Measurements from ENCODE around the gene KCNIP4.
A peak's percentile ranks its signal among the peaks of the same experiment; 100 is the strongest.

The KCNIP4 gene

DNA sequence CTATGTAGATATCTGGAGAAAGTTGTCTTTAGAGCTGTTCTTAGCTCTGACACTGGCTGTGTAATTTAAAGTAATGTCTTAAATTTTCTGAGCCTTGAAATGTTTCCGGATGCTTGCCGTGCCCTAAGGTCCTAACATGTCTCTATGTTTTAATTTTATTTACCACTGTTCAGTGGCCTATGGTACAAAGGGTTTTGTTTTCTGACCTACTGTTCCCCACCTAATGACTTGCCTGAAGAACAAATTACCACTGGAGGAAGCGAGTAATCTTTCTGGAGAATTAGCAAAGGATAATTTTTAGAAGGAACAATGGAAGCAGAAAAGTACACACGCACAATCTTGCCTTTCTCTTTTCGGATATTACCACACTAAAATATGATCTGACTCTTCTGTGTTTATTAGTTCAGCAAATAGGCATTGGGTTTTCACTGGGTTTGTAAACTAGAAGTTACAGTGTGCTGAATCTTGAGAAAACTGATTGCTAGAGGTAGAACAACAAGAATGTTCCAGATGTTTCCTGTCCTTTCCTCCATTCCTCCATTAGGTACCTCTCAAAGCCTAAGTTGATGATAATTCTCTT lies 812.4 kb downstream of the KCNIP4 start:
- no peak overlapping the region for H3K4me3 ChIP-seq (ENCODE audit: low read length)
- TF ChIP-seq, protein P1, sequence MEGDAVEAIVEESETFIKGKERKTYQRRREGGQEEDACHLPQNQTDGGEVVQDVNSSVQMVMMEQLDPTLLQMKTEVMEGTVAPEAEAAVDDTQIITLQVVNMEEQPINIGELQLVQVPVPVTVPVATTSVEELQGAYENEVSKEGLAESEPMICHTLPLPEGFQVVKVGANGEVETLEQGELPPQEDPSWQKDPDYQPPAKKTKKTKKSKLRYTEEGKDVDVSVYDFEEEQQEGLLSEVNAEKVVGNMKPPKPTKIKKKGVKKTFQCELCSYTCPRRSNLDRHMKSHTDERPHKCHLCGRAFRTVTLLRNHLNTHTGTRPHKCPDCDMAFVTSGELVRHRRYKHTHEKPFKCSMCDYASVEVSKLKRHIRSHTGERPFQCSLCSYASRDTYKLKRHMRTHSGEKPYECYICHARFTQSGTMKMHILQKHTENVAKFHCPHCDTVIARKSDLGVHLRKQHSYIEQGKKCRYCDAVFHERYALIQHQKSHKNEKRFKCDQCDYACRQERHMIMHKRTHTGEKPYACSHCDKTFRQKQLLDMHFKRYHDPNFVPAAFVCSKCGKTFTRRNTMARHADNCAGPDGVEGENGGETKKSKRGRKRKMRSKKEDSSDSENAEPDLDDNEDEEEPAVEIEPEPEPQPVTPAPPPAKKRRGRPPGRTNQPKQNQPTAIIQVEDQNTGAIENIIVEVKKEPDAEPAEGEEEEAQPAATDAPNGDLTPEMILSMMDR (IDR thresholded peaks at IDR 0.05; ENCODE audit: insufficient read depth, low read depth, low read length, missing control alignments) = no peak
- DNase-seq (ENCODE audit: low read depth) = no peak

DNA sequence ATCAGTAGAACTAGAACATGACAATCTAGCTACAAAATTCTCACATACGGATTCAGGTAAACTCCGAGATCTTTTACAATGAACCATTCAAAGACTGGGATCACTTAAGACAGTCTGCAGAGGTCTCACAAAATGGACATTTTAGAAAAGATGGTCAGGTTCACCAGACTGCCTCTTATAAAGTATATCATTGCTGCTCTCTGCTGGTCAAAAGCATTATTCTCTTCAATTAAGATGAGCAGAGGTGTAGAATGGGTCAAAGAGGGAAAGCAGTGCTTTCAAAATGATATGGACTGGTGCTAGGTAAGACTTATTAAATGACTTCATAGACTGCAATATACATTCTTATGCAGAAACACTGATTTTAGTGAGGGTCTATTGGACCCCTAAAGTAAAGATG lies 813.6 kb downstream of the KCNIP4 start:
- TF ChIP-seq, protein P1 (IDR thresholded peaks at IDR 0.05; ENCODE audit: insufficient read depth, low read depth, low read length, missing control alignments) = peak; percentile 31
- DNase-seq (ENCODE audit: low read depth) = peak; percentile 60

DNA sequence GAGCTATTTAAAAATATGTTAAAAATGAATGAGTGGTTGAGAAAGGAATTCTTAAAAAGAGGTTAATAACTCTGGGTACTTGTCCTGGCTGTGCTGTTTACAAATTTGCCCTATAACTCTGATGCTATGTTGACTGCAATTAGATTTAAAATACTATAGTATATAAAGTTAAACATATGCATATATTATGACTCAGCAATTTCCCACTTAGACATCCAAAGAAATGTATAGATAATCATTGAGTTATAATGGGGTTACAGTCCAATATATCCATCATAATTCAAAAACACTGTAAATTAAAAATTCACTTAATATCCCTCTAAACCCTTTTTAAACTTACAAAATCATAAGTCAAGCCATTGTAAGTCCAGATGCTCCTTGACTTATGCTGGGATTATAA lies 818.0 kb downstream of the KCNIP4 start:
- TF ChIP-seq, protein P1 (IDR thresholded peaks at IDR 0.05; ENCODE audit: insufficient read depth, low read depth, low read length, missing control alignments) = no peak
- no peak for DNase-seq (ENCODE audit: low read depth)

More for the DNA sequence above, 813.6 kb downstream of the KCNIP4 start:
- H3K4me3 ChIP-seq (ENCODE audit: low read length) = no peak overlapping the region

DNA sequence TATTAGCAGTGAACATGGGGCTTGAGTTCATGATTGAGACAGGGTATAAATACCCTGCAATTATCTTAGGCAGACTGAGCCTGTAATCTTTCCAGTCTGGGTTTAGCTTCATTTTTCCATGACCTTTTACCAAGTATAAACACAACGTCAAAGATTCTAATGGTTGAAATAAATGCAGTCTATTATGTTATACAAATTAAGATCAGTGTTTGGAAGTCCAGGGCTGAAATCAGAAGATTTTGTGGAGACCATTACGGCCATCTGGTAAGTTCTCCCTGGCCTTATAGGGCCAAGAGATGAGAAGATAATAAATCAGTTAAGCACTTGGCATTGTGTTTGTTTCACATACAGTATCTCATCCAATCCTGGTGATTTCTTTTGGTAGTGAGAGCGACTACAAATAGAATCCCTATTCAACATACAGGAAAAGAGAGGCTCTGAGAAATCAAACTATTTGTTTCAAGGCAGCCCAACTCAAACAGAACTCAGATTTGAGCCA lies 822.5 kb downstream of the KCNIP4 start:
- TF ChIP-seq, protein P1 (IDR thresholded peaks at IDR 0.05; ENCODE audit: insufficient read depth, low read depth, low read length, missing control alignments) = no peak
- DNase-seq (ENCODE audit: low read depth) = no peak

More for the DNA sequence above, 818.0 kb downstream of the KCNIP4 start:
- H3K4me3 ChIP-seq (ENCODE audit: low read length) = no peak overlapping the region

DNA sequence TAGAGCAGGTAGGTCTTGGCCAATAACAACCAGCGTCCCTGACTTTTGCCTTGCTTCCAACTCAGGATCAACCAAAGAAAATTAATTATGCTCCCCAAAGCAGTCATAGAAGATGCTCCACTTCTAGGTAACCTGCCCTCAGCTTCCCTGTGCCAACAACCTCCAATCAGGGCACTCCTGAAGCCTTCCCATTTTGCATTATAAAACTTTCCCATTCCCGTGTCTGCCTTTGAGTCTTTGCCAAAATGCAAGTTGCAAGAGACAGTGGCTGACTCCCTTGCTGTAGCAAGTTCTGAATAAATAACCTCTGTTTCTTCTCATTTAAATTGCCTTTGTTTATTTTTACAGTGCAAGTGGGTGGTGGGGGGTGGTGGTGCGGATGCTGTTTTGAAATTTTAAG lies 830.3 kb downstream of the KCNIP4 start:
- TF ChIP-seq, protein P1 (IDR thresholded peaks at IDR 0.05; ENCODE audit: insufficient read depth, low read depth, low read length, missing control alignments) = no peak
- no peak overlapping the region for H3K4me3 ChIP-seq (ENCODE audit: low read length)
- no peak for DNase-seq (ENCODE audit: low read depth)

More for the DNA sequence above, 822.5 kb downstream of the KCNIP4 start:
- H3K4me3 ChIP-seq (ENCODE audit: low read length) = no peak overlapping the region

DNA sequence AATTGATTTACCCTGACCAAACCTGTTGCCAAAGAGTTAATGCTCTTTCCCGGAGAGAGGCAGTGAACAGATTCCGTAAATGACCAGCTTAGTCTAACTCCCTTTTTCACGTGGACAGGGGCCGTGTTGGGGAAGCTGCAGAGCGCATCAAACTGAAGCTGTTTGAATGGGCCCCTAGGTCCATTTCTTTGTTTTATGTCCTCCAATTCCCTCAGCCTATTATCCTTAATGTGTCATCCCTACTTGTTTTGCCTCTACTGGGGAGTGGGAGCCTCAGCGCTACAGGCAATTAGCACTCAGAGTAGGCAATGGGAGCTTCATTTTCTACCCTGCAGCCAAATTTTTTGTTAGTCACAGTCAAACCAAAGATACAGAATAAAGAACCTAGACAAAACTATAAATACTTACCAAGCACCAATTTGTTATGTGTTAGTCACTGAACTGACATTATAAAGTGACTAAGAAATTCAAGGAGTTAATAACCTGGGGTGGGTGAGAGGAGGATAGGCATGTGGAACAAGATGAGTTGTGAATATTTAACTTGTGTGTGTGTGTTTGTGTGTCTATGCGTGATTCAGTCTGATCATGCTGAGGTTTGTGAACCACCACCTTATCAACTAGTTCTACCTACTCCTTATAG lies 830.9 kb downstream of the KCNIP4 start:
- DNase-seq (ENCODE audit: low read depth) = peak; percentile 14
- TF ChIP-seq, protein P1 (IDR thresholded peaks at IDR 0.05; ENCODE audit: insufficient read depth, low read depth, low read length, missing control alignments) = no peak

More for the DNA sequence above, 830.9 kb downstream of the KCNIP4 start:
- H3K4me3 ChIP-seq (ENCODE audit: low read length) = no peak overlapping the region
